HG03095 (cell line): Measurements from ENCODE around the gene MRPL2.

Experiments used
- ATAC-seq: cut with Tn5 transposase; IDR thresholded peaks from one replicate; pipeline ENCODE4 v1.9.1; 2021; ENCODE audit warnings: moderate library complexity; ENCODE audit not compliant: unreplicated experiment

MRPL2 gene

GRCh38 chr6:43021270-43022047, 37.8 kb downstream of the MRPL2 start, which contains the start of gene RRP36:
TSS of gene RRP36 (plus strand) at chr6:43021623. CDS start at chr6:43021655, 32 bp downstream.
- ATAC-seq: peak; percentile 61

- no peak for ATAC-seq
Measured at GRCh38 chr6:43020847-43021246, 38.4 kb downstream of the MRPL2 start.

- no peak for ATAC-seq
Measured at GRCh38 chr6:43020052-43020705, 39.1 kb downstream of the MRPL2 start.

- ATAC-seq: no peak
Measured at GRCh38 chr6:43019152-43019551, 40.1 kb downstream of the MRPL2 start.

- no peak for ATAC-seq
Measured at GRCh38 chr6:43016943-43017334, 42.3 kb downstream of the MRPL2 start.

GRCh38 chr6:43016176-43016942, 42.9 kb downstream of the MRPL2 start:
- no peak for ATAC-seq

GRCh38 chr6:43014434-43014909, 44.8 kb downstream of the MRPL2 start:
- ATAC-seq: no peak

- peak; percentile 88 for ATAC-seq
Measured at GRCh38 chr6:43013843-43014433, 45.3 kb downstream of the MRPL2 start, which contains the start of the genes KLHDC3 and MEA1. TSS of gene KLHDC3 (plus strand) at chr6:43014249. CDS start at chr6:43017193, 2,944 bp downstream. TSS of gene MEA1 (minus strand) at chr6:43013946. CDS start at chr6:43013813, 133 bp downstream.

GRCh38 chr6:43013097-43013842, 46.0 kb downstream of the MRPL2 start:
- peak; percentile 3 for ATAC-seq

- no peak for ATAC-seq
Measured at GRCh38 chr6:43012364-43012763, 46.9 kb downstream of the MRPL2 start.

- no peak for ATAC-seq
Measured at GRCh38 chr6:43011207-43011606, 48.0 kb downstream of the MRPL2 start.

GRCh38 chr6:43009124-43009523, 50.1 kb downstream of the MRPL2 start:
- no peak for ATAC-seq

- no peak for ATAC-seq
Measured at GRCh38 chr6:43007126-43007525, 52.1 kb downstream of the MRPL2 start.

- no peak for ATAC-seq
Measured at GRCh38 chr6:43006251-43006650, 53.0 kb downstream of the MRPL2 start.

- no peak for ATAC-seq
Measured at GRCh38 chr6:43005844-43006243, 53.4 kb downstream of the MRPL2 start.
